ENCODE results near the gene NPTN. TPM values are rescaled to one million over a fixed set of nuclear protein-coding genes. Genes with fewer than 3 reads are reported as not detected.

The NPTN gene
- polyA plus RNA-seq, 1 donor (not counting 4 experiments of a cell fraction or from before 2014, with no cell fraction given) = 223 TPM

GRCh38 chr15:73567020-73567419 lies 66.2 kb downstream of the NPTN start:
- no peaks in the 10 kb centered on the region for H3K9me3 ChIP-seq (ENCODE audit: control insufficient read depth, low read depth, low read length)
- DNase-seq (ENCODE audit: low read depth, low spot score) (no peak), FAIRE-seq (no peak)
- H3K9ac ChIP-seq (ENCODE audit: control insufficient read depth, extremely low read depth, insufficient read depth, low read length) = no peak overlapping the region
- H3K36me3 ChIP-seq (ENCODE audit: control insufficient read depth in 2 of 2, extremely low read depth in 1 of 2, insufficient read depth in 2 of 2, low read length in 2 of 2) = peaks cover 37 to 53% of the 10 kb centered on the region in 2 experiments
- no peak for TF ChIP-seq EZH2 (IDR thresholded peaks at IDR 0.05; ENCODE audit: low read length)
- no peak for TF ChIP-seq CTCF (optimal IDR thresholded peaks at IDR 0.05 in 1 of 3, IDR thresholded peaks at IDR 0.05 in 1 of 3, conservative IDR thresholded peaks at IDR 0.05 in 1 of 3; ENCODE audit: extremely low read depth in 1 of 3, insufficient read depth in 2 of 3, low read length in 3 of 3)
- H3K27me3 ChIP-seq (ENCODE audit: control insufficient read depth, extremely low read depth, insufficient read depth, low read length) = no peaks in the 10 kb centered on the region
- no peak overlapping the region for H3K4me2 ChIP-seq (ENCODE audit: control insufficient read depth, extremely low read depth, insufficient read depth, low read depth, low read length)
- H3K4me3 ChIP-seq (ENCODE audit: control insufficient read depth in 2 of 3, extremely low read depth in 1 of 3, insufficient read depth in 2 of 3, low read depth in 1 of 3, low read length in 3 of 3) = no peak overlapping the region
- dilution Hi-C loops (cut with MboI; ENCODE audit: extremely low pct_ligation_motif_present, low sequenced_read_pairs) = no loop called here
- H2AFZ ChIP-seq (ENCODE audit: control insufficient read depth, low read length) = no peak overlapping the region
- peaks cover 14% of the 10 kb centered on the region for H4K20me1 ChIP-seq (ENCODE audit: control insufficient read depth, extremely low read depth, insufficient read depth, low read length)
- H3K79me2 ChIP-seq (ENCODE audit: control insufficient read depth, insufficient read depth, low read length) = no peaks in the 10 kb centered on the region
- peaks cover 7% of the 10 kb centered on the region for H3K4me1 ChIP-seq (ENCODE audit: control insufficient read depth, extremely low read depth, insufficient read depth, low read length)
- H3K9me1 ChIP-seq (ENCODE audit: control insufficient read depth, extremely low read depth, insufficient read depth, low read length) = no peaks in the 10 kb centered on the region
- H3K27ac ChIP-seq (ENCODE audit: control insufficient read depth, insufficient read depth, low read length) = no peak overlapping the region

- FAIRE-seq (no peak), DNase-seq (ENCODE audit: low read depth, low spot score) (no peak)
- Histone ChIP-seq H3K4me2 (ENCODE audit: control insufficient read depth, extremely low read depth, insufficient read depth, low read depth, low read length) (no peak overlapping the region), H3K79me2 (ENCODE audit: control insufficient read depth, insufficient read depth, low read length) (no peaks in the 10 kb centered on the region), H3K27me3 (ENCODE audit: control insufficient read depth, extremely low read depth, insufficient read depth, low read length) (no peaks in the 10 kb centered on the region), H3K9me1 (ENCODE audit: control insufficient read depth, extremely low read depth, insufficient read depth, low read length) (no peaks in the 10 kb centered on the region), H3K4me3 (ENCODE audit: control insufficient read depth in 2 of 3, extremely low read depth in 1 of 3, insufficient read depth in 2 of 3, low read depth in 1 of 3, low read length in 3 of 3) (no peak overlapping the region), H3K36me3 (ENCODE audit: control insufficient read depth in 2 of 2, extremely low read depth in 1 of 2, insufficient read depth in 2 of 2, low read length in 2 of 2) (peaks cover 29 to 39% of the 10 kb centered on the region in 2 experiments), H4K20me1 (ENCODE audit: control insufficient read depth, extremely low read depth, insufficient read depth, low read length) (peaks cover 14% of the 10 kb centered on the region), H3K9ac (ENCODE audit: control insufficient read depth, extremely low read depth, insufficient read depth, low read length) (no peak overlapping the region), H3K27ac (ENCODE audit: control insufficient read depth, insufficient read depth, low read length) (no peak overlapping the region), H3K4me1 (ENCODE audit: control insufficient read depth, extremely low read depth, insufficient read depth, low read length) (peaks cover 7% of the 10 kb centered on the region), H3K9me3 (ENCODE audit: control insufficient read depth, low read depth, low read length) (no peaks in the 10 kb centered on the region), H2AFZ (ENCODE audit: control insufficient read depth, low read length) (no peak overlapping the region)
- dilution Hi-C loops (cut with MboI; ENCODE audit: extremely low pct_ligation_motif_present, low sequenced_read_pairs) = no loop called here
- no peak for TF ChIP-seq CTCF (optimal IDR thresholded peaks at IDR 0.05 in 1 of 3, IDR thresholded peaks at IDR 0.05 in 1 of 3, conservative IDR thresholded peaks at IDR 0.05 in 1 of 3; ENCODE audit: extremely low read depth in 1 of 3, insufficient read depth in 2 of 3, low read length in 3 of 3)
- no peak for TF ChIP-seq EZH2 (IDR thresholded peaks at IDR 0.05; ENCODE audit: low read length)
These were observed 68.9 kb downstream of the NPTN start for GRCh38 chr15:73564255-73564654.

All from keratinocyte (primary cell).